HG02678 (cell line): ENCODE measurements around the gene PLXNB1.
"Not testable (repeated sequence)": the region's sequence is repeated elsewhere in the genome, so short reads cannot be mapped to it uniquely, and the experiment has no call there.

Source experiments
- ATAC-seq: cut with Tn5 transposase; IDR thresholded peaks from one replicate; pipeline ENCODE4 v1.9.1; 2021; ENCODE audit warnings: mild to moderate bottlenecking, moderate library complexity; ENCODE audit not compliant: unreplicated experiment

The PLXNB1 gene

DNA sequence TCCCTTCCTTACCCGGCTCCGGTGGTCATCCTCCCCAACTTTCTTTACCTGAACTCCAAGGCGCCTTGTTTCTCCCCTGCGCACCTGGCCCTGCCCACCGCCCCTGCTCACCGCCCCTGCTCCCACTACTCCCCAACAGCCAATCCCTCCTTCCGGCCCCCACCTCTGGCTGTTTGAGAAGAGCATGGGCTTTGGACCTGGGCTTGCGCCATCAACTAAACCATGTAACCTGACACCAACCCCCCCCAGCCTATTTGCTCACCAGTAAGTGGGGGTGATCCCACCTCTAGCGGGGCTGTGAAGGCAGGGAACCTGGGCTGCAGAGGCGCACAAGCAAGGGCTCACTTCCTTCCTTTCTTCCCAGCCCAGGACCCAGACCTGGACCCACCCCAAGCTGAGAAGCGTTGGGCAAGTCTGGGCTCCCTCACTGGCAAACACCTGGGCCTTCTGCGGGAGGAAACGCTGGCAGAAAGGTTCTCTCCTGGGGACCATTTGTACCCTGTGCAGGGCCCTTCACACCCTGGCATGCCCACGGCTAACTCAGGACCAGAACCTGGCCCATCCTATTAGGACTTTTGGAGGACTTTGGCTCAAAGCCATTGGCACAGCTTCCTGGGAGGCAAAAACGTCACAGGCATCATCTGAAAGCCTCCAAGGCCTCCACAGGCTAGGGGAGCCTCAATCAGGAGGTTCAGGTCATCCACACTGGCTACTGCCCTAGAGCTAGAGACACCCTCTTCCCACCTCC is at the start of gene PLXNB1:
PLXNB1 (minus strand) TSS at position 127 of the 748 bp plus-strand sequence. CDS start 5,475 bp downstream, outside the sequence.
- ATAC-seq: no peak

DNA sequence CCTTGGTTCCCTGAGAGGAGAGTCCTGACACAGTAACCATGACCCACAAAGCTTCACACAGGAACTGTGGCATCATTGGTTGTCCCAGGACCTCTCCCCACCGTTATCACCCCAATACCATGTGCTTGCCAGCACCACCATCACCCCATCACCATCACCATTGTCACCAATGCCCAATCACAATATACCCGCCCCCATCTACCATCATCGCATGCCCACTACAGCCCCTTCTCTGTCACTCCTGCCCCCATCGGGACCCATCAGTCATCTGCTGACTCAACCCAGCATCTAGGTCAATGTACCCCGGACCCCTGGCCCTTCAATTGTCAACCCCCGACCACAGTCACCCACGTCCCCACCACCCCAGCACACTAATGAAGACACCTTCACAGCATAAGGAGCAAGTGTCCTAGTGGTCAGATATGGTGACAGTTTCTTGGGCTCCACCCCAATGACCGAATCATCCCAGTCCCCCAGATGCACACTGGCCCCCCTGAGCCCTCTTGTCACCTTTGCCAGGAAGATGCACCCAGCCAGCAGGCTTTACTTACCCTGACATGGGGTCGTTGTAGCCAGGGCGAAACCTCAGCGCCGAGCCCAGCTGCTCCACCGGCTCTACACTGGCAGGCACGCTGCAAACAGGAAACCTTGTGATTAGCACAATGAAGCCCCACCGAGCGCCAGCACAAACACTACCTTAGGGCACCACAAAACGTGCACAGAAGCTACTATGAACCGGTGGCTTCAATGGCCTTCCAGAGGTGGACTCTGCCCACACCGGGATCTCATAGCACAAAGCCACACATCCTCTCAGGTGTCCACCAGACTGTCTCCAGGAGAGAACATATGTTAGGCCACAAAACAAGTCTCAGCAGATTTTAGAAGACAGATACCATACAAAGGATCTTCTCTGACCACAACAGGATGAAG is 49.0 kb upstream of the PLXNB1 start:
- ATAC-seq: peak; percentile 43

- ATAC-seq: no peak
These were observed 48.2 kb upstream of the PLXNB1 start for GRCh38 chr3:48477959-48478520.

- ATAC-seq: no peak
These were observed 46.7 kb upstream of the PLXNB1 start for GRCh38 chr3:48476426-48477053.

DNA sequence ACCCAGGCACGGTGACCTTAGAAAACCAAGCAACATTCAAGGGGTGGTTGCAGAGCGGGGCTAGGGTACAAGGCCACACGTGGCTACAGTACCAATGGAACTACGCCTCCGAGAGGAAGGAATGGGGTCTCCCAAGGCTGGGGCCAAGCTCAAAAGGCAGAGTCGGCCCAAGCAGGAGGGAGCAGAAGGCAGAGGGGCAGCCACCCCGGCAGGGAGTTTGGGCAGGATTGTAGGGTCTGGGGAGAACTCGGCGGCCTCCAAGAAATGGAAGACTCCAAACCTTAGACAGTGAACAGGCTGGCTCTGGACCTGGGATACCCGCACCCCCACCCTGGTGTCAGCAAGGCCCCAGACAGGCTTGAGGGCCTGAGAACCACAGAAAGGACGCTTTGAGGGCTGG is 45.3 kb upstream of the PLXNB1 start:
- ATAC-seq: no peak

- no peak for ATAC-seq
These were observed 44.7 kb upstream of the PLXNB1 start for GRCh38 chr3:48474619-48475018.

DNA sequence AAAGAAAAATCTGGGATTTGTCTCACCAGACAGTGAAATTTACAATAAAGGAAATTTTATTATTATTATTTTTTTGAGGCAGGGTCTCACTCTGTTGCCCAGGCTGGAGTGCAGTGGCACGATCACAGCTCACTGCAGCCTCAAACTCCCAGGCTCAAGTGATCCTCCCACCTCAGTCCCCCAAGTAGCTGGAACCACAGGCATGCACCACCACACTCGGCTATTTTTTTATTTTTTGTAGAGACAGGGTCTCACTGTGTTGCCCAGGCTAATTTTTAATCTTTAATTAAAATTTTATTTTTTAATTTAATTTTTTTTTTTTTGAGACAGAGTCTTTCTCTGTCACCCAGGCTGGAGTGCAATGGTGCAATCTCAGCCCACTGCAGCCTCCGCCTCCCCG is 44.1 kb upstream of the PLXNB1 start:
- ATAC-seq: not testable (repeated sequence)

- no peak for ATAC-seq
These were observed 43.7 kb upstream of the PLXNB1 start for GRCh38 chr3:48473617-48473952.

GRCh38 chr3:48472923-48473616 is 43.2 kb upstream of the PLXNB1 start:
- peak; percentile 77 for ATAC-seq

DNA sequence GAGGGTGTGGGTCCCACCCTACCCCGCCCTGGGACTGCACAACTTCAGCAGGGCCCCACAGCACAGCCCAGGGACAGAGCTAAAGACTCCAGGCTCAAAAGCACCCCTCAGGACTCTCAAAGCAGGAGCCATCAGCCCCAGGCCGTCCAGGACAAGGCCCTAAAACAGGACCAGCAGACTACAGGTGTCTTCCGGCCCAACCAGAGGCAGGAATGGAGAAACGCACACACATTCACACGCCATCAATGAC is 42.7 kb upstream of the PLXNB1 start:
- no peak for ATAC-seq

DNA sequence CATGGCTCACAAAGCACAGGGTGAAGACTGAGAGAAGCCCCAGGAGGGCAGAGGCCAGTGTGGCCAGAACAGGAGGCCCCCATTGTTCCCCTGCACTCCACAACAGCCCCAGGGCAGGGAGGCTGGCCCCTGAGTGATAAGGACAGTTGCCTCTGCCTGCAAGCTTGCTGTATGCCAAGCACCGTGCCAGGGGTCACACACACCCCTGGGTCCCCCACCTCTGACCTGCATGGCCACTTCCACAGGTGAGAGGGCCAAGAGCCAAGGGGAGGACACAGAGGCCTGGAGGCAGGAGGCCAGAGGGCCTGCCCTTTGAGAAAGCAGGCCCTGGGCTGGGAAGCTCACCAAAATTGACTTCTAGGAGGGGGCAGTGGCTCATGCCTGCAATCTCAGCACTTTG is 40.4 kb upstream of the PLXNB1 start:
- ATAC-seq: no peak

- no peak for ATAC-seq
These were observed 39.4 kb upstream of the PLXNB1 start for GRCh38 chr3:48469046-48469915.

DNA sequence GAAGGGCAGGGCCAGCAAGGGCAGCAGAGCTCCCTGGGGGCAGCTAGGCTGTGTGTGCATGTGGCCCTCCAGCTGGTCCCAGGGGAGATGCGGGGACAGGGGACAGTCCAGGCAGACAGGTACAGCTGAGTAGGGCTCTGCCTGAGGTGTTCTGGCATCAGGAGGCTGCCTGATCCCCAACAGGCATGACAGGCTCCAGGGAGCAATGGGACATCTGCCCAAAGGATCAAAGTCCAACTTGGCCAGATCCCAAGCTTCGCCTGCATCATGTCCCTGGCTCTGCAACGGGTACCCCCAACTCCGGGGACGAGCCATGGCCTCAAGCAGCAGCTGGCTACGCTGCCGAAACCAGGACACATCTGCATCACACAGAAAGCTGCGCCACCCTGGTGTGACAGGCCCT is 38.4 kb upstream of the PLXNB1 start:
- no peak for ATAC-seq

DNA sequence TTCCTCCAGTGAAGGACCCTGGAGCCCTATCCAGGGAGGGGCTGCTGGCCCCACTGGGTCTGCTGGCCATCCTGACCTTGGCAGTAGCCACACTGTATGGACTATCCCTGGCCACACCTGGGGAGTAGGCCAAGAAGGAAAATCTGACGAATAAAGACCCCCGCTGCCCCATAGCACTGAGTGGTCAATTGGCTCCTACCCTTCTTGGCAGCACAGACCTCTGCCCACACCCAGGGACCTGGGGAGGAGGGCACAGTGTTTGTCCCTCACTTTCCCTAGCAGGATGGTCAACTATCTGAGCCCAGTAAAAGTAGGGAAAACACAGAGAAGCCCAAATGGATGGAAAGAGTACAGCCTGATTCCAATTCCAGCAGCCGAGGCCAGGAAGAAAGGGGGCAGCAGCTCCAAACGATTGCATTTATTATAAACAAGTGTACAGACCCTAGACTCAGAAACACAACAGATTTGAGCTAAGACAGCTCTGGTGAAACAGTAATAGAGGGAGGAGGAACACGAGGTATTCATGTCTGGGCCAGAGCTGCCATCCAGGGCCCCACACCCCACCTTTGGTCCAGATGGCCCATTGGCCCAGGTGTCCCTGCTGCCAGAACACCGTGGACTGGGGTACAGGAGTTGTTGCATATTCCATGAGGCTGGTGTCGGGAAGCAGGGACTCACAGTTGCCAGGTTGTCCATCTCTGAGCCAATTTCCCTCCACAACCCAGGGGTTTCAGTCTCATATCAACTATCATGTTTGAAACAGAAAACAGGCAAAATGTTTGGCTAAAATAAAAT is 37.8 kb upstream of the PLXNB1 start:
- ATAC-seq: no peak

- ATAC-seq: no peak
These were observed 37.2 kb upstream of the PLXNB1 start for GRCh38 chr3:48467110-48467454.

- ATAC-seq: peak; percentile 35
These were observed 36.7 kb upstream of the PLXNB1 start for GRCh38 chr3:48466386-48467109.

DNA sequence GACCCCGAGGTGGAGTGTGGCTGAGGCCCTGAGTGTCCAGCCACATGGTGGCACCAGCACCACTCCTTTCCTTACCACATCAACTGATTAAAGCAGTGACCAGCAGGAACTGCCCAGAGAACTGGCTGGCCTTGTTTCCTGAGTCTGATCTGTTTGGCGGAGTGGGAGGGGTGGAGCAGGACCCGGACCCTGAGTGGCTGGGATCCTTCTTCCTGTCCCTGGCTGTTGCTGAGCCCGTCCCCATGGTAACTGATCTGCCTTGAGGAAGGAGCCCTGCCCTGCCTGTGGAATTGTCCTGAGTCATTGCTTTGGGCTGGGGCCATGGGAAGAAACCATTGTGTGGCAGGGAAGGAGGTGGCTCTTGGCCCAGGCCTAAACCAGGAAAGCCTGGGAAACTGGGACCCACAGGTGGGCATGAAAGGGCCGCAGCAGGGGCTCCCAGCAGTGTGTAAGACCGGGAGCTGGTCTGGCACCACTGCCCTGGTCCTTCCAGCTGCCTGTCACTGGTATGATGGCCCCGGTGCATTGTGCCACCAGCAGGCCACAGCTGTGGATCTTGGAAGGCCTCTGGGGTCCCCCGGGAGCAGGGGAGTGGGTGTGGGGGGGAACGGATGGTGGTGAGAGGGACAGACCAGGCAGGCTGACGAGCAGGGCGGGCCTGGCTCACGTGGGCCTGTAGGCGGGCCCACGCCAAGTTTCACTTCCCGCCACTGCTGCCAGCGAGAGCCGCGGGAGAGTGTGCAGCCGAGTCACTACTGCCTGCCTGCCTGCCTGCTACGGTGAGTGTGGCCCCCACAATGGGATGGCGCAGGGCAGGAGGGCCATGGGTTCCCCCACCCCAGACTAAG is 35.9 kb upstream of the PLXNB1 start:
- peak; percentile 81 for ATAC-seq

- no peak for ATAC-seq
These were observed 35.3 kb upstream of the PLXNB1 start for GRCh38 chr3:48465237-48465530.
